GM21528 (cell line): ENCODE results near the gene ROR2.

Experiments used
- ATAC-seq: cut with Tn5 transposase; IDR thresholded peaks from one replicate; pipeline ENCODE4 v1.9.1; 2021; ENCODE audit warnings: mild to moderate bottlenecking, moderate library complexity; ENCODE audit not compliant: unreplicated experiment, low FRiP score

Gene ROR2

GRCh38 chr9:91949392-91949945, 559 bp downstream of the ROR2 start:
- ATAC-seq, result no peak

GRCh38 chr9:91948597-91949391, 1.2 kb downstream of the ROR2 start:
- no peak for ATAC-seq

GRCh38 chr9:91948101-91948596, 1.9 kb downstream of the ROR2 start:
- no peak for ATAC-seq

DNA sequence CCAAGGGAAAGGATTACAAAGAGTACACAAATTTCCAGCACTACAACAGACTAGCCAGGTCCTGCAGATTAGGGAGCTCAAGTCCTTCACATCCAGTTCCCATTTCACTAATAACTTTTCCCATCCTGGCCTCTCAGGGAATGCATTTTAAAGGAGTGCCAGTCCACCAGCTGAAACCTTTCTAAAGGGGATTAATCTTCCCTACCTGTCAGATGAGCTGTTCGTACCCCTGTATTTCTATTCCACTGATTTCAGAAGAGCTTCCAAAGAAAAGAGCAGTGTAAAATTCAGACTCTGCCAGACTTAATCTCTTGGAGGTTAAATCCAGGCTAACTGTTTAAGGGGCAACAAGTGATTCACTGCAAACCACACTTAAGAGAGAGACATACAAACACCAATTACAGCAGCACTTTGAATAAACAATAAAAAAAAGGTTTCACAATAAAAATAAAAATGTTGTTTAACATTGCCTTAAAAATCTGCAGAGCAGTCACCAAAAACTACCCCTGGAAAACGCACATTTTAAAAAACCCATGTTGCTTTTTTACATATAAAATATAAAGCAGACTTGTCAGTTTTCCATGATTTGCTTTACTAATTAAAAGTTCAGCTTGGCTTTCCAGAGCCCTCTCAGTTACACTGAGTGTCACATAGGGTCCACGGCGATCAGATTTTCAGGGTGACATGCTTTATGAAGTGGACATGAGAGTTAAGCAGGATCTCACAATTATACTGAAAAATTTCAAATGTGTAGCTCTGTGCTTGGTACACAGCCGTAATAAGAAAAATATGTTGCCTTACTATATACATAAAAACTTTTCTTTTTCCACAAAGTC, 3.2 kb downstream of the ROR2 start:
- no peak for ATAC-seq

GRCh38 chr9:91946196-91946595, 3.8 kb downstream of the ROR2 start:
- ATAC-seq, result no peak

- no peak for ATAC-seq
Measured at GRCh38 chr9:91945277-91946085, 4.5 kb downstream of the ROR2 start.

- ATAC-seq, result no peak
Measured at GRCh38 chr9:91944711-91945110, 5.3 kb downstream of the ROR2 start.

DNA sequence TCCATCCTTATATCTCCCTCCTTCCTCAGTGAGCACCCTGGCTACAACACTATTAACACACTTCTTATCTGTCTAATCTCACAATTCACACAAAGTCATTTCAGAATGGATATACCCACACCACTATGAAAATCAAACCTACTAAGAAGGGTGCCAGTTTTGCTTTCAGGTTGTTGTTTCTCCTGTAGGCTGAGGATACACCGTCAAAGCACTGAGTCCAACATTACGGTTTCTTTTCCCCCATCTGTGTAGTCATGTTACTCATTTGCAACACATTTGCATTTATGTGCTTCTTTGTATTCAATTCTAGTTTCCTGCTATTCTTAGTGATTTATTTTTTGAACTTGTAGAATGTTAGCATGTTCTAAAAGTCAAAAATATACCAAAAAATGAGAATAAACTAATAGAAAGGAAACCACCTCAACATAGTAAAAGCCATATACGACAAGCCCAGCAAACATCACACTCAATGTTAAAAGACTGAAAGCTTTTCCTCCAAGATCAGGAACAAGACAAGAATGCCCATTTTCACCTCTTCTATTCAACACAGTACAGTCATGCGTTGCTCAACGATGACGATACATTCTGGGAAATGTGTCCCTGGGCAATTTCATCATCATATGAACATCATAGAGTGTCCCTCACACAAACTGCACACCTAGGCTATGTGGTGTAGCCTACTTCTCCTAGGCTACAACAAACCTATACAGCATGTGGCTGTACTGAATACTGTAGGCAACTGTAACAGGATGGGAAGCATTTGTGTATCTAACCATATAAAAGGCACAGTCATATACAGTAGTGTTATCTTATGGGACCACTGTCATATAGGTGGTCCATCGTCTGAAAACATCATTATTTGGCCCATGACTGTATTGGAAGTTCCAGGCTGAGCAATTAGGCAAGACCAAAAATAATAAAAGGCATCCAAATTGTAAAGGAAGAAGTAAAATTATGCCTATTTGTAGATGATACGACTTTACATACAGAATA, 6.3 kb downstream of the ROR2 start:
- ATAC-seq, result no peak

DNA sequence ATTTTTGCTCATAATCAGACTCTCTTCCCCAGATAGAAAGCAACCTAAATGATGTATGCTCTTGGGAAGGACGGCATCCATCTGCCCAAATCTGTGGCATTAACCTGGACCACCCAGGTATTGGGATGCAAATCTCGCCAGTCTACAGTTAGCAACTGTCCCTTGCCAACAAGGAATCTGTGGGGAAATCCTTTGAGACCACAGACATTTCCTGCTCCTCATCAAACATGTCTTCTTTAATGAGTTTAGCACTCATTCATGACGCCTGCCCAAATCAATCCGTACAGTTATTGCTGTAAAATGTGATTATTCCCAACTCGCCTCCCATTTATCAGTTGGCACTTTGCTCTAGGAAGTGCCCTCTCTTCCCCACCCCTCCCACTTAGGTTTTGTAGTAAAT, 7.8 kb downstream of the ROR2 start:
- no peak for ATAC-seq

DNA sequence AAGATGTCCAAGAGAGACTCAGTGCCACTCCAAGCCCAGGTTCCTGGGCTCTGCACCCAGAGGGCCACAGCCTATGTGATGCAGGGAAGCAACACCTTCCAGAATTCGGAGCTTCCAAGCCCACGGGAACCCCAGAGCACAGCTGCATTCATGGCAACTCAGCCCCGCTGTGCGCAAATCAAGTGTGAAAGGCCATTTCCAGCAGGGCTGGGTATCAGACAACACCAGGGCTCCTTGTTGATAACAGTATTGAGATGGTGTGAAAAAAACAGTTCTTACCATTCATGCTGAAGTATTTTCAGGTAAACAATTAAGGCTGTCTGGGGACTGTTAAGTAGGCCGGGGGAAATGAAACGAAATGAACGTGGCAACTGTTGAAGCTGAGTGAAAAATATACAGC, 10.1 kb downstream of the ROR2 start:
- no peak for ATAC-seq

DNA sequence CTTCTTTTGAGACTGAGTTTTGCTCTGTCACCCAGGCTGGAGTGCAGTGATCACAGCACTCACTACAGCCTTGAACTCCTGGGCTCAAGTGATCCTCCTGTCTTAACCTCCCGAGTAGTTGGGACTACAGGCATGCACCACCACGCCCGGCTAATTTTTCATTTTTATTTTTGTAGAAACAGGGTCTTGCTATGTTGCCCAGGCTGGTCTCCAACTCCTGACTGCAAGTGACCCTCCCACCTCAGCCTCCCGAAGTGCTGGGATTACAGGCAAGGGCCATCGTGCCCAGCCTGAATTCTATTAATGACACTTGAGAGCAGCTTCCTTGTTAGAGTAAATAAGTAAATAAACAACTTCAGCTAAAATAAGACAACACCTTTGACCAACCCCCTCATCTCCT, 12.3 kb downstream of the ROR2 start:
- no peak for ATAC-seq

GRCh38 chr9:91937056-91937455, 13.0 kb downstream of the ROR2 start:
- no peak for ATAC-seq

DNA sequence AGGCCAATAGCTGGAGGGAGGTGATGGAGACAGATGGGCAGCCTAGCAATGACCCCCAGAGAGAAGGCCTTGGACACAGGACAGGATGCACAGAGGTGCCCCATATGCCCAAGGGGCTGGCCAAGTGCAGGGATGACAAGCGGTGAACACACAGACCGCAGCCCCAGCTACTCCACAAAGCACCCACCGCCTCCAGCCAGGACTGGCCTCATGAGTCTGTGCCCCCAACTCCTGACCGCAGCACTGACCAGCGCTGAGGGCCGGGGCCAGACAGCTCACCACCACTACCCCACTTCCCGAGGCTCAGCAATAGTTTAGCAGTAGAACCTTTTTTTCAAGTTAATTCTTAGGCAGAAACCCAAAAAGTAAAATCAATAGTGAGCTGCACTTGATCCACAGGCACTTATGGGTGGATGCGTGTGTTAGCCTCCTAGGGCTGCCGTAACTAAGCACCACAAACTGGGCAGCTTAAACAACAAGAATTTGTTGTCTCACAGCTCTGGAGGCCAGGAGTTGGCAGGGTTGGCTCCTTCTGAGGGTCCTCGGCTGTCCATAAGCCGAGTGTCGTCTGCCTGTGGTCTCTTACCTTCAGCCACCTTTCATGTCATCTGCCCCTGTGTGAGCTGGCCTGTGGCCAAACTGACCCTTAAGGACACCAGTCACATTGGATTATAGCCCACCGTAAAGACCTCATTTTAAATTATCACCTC, 14.1 kb downstream of the ROR2 start:
- ATAC-seq, result no peak

DNA sequence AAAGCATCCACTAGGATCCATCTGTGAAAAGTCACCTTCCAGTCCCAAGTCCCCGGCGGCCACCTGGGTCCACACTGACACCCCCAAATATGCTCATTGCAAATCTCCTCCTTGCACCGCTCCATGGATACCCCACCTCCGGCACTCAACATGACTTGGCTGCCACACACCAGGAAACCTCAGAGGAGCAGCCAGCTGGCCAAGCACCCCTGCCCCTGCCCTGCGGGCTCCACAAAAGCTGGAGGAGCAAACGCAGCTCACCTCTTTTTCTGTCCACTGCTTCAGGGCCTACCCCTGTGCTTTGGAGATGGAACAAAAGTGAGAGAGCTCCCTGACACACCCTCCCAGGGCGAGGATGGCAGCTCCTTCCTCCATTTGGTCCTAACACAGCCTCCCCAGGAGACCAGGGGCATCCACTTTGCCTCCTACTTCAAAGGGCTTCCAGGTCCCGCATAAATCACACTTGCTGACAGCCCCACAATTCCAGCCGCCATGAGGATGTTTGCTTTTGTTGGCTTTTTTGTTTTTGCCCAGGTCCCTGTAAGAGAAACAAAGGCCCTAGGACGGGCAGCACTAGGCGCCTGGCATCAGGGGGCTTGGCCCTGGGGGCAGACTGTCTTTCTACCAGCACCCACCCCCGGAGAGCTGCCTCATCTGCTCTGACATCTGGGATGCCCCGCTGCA, 14.8 kb downstream of the ROR2 start:
- ATAC-seq, result no peak

- ATAC-seq, result no peak
Measured at GRCh38 chr9:91934654-91935053, 15.4 kb downstream of the ROR2 start.

GRCh38 chr9:91933556-91934352, 16.3 kb downstream of the ROR2 start:
- no peak for ATAC-seq

DNA sequence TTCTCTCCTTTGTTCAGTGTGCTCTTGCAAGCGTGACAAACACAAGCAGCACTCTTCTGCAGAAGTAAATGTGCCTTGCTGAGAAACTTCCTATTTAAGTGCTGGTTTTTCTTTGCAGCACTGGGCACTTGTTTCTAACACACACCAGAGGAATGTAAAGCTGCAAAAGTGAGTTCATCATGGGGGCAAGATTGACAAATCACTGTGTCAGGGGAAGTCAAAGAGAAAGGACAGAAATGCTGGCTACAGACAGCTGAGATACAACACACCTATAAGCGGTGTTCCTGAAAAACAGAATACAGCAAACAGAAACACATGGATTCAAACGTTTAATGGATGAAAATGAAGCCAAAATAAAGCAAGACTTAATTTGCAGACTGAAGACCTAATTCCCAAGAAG, 19.6 kb downstream of the ROR2 start:
- ATAC-seq, result no peak
